KMS-11 (cell line): ENCODE results near the gene CUL7.
"Not testable (repeated sequence)": the region's sequence is repeated elsewhere in the genome, so short reads cannot be mapped to it uniquely, and the experiment has no call there.

ENCODE experiments used
- H2AFZ ChIP-seq: fragments of 200-600 bp; sonication (generic); 2 replicates; pipeline ENCODE4 v1.6.1; 2016; ENCODE audit warnings: antibody characterized with exemption, mixed run types, low read depth
- H3K27ac ChIP-seq: fragments of 200-600 bp; sonication (generic); 2 replicates; pipeline ENCODE4 v1.6.1; 2016; ENCODE audit warnings: mild to moderate bottlenecking, mixed run types
- H3K27me3 ChIP-seq: fragments of 200-600 bp; sonication (generic); 2 replicates; pipeline ENCODE4 v1.6.1; 2017; ENCODE audit warnings: mild to moderate bottlenecking, low read depth, mixed run types, moderate library complexity; ENCODE audit not compliant: insufficient read depth
- H3K36me3 ChIP-seq: fragments of 200-600 bp; sonication (generic); 2 replicates; pipeline ENCODE4 v1.6.1; 2017; ENCODE audit warnings: mild to moderate bottlenecking, mixed run types; ENCODE audit not compliant: insufficient read depth
- H3K4me1 ChIP-seq: fragments of 200-600 bp; sonication (generic); 2 replicates; pipeline ENCODE4 v1.6.1; 2016; ENCODE audit warnings: mild to moderate bottlenecking, low read depth, mixed run types; ENCODE audit not compliant: poor library complexity, severe bottlenecking
- H3K4me2 ChIP-seq: fragments of 200-600 bp; sonication (generic); 2 replicates; pipeline ENCODE4 v1.7.0; 2016; ENCODE audit warnings: mild to moderate bottlenecking, mixed run types
- H3K4me3 ChIP-seq: fragments of 200-600 bp; sonication (generic); IDR thresholded peaks from 2 replicates; pipeline ENCODE4 v1.6.1; 2017; ENCODE audit warnings: low read depth, low read length, mixed read lengths; ENCODE audit not compliant: insufficient read depth
- H3K79me2 ChIP-seq: fragments of 200-600 bp; sonication (generic); 2 replicates; pipeline ENCODE4 v1.6.1; 2016; ENCODE audit warnings: low read depth, mixed run types; ENCODE audit not compliant: insufficient read depth
- H3K9ac ChIP-seq: fragments of 200-600 bp; sonication (generic); 2 replicates; pipeline ENCODE4 v1.6.1; 2016; ENCODE audit warnings: mild to moderate bottlenecking, mixed run types
- H4K20me1 ChIP-seq: fragments of 200-600 bp; sonication (generic); 2 replicates; pipeline ENCODE4 v1.6.1; 2016; ENCODE audit warnings: mild to moderate bottlenecking, mixed run types; ENCODE audit not compliant: insufficient read depth
- CTCF ChIP-seq: fragments of 200-600 bp; sonication (generic); conservative IDR thresholded peaks from 2 replicates; pipeline ENCODE4 v1.6.1; 2017; ENCODE audit warnings: low read depth, mild to moderate bottlenecking, antibody characterized with exemption, low read length, moderate library complexity, mixed read lengths

The CUL7 gene

DNA sequence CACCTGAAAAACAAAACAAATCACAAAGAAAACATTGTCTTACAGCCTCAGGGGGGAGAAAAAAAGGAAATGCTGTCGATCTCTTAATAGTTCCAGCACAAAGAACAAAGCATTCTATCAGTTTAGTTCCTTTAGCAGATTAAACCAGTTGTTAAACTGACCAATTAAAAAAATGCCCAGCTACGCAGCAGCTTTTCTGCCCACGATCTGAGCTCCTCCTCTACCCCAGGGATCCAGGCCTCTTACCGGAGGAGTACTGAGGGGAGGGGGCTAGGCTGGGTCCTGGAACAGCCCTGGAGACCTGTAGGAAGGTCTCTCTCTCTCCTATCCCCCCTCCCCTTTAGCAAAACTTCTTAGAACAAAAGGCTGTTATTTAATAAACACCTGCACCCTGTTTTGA lies 35.8 kb upstream of the CUL7 start:
- Histone ChIP-seq H3K79me2 (no peaks in the 10 kb centered on the region), H4K20me1 (no peaks in the 10 kb centered on the region), H3K4me1 (no peaks in the 10 kb centered on the region), H3K9ac (no peak overlapping the region), H3K27ac (no peak overlapping the region), H3K27me3 (no peaks in the 10 kb centered on the region), H3K36me3 (no peaks in the 10 kb centered on the region), H3K4me2 (no peak overlapping the region), H3K4me3 (no peak overlapping the region), H2AFZ (no peak overlapping the region)
- TF ChIP-seq CTCF, result no peak

DNA sequence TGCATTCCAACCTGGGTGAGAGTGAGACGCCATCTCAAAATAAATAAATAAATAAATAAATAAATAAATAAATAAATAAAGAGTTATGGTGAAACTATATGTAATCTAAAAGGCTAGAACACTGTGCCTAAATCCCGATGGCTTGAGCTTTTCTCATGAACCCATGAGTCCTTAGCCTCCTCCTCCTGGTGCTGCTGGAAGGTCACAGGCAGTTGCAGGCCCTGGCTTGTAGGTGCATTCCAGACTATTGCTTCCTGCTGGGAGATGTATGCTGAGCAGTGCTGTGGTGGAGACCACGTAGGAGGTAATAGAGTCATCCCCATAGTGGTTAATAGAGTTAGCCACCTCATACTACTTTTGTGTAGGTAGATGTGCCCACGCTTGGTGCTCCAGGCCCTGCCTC lies 35.0 kb upstream of the CUL7 start:
- no peaks in the 10 kb centered on the region for H3K79me2 ChIP-seq
- no peak overlapping the region for H3K27ac ChIP-seq
- H2AFZ ChIP-seq, result no peak overlapping the region
- no peaks in the 10 kb centered on the region for H3K4me1 ChIP-seq
- H3K27me3 ChIP-seq, result no peaks in the 10 kb centered on the region
- TF ChIP-seq CTCF, result no peak
- no peaks in the 10 kb centered on the region for H4K20me1 ChIP-seq
- H3K4me3 ChIP-seq, result no peak overlapping the region
- H3K36me3 ChIP-seq, result no peaks in the 10 kb centered on the region
- H3K9ac ChIP-seq, result no peak overlapping the region
- no peak overlapping the region for H3K4me2 ChIP-seq

DNA sequence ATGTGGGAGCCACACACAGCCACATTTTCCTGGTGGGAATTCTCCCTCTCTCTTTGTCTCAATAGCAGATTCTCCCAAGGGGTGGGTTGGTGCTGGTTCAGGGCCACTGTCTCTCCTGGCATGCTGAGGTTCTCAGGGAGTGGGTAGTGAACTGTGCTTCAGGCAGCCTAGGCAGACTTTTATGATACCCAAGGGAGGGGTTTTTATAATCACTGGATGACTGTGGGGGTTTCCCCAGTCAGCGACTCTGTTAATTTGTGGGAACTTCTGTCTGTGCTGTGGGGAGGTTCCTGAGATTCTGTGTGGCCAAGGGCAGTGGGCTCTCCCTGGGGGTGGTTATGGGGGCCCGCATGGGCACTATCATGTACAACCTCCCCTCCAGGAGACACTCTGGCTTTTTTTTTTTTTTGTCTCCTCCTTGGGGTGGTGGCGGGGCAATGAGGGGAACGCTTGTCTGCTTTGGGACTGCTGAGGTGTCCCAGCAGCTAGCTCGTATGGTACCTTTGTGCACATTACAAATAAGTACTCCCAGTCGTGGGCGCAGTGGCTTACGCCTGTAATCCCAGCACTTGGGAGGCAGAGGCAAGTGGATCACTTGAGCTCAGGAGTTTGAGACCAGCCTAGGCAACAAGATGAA lies 32.5 kb upstream of the CUL7 start:
- Histone ChIP-seq H3K36me3 (no peaks in the 10 kb centered on the region), H4K20me1 (no peaks in the 10 kb centered on the region), H3K9ac (no peak overlapping the region), H3K27me3 (no peaks in the 10 kb centered on the region), H3K79me2 (no peaks in the 10 kb centered on the region), H3K4me1 (no peaks in the 10 kb centered on the region), H3K4me3 (no peak overlapping the region), H3K27ac (no peak overlapping the region), H3K4me2 (no peak overlapping the region), H2AFZ (no peak overlapping the region)
- no peak for TF ChIP-seq CTCF

DNA sequence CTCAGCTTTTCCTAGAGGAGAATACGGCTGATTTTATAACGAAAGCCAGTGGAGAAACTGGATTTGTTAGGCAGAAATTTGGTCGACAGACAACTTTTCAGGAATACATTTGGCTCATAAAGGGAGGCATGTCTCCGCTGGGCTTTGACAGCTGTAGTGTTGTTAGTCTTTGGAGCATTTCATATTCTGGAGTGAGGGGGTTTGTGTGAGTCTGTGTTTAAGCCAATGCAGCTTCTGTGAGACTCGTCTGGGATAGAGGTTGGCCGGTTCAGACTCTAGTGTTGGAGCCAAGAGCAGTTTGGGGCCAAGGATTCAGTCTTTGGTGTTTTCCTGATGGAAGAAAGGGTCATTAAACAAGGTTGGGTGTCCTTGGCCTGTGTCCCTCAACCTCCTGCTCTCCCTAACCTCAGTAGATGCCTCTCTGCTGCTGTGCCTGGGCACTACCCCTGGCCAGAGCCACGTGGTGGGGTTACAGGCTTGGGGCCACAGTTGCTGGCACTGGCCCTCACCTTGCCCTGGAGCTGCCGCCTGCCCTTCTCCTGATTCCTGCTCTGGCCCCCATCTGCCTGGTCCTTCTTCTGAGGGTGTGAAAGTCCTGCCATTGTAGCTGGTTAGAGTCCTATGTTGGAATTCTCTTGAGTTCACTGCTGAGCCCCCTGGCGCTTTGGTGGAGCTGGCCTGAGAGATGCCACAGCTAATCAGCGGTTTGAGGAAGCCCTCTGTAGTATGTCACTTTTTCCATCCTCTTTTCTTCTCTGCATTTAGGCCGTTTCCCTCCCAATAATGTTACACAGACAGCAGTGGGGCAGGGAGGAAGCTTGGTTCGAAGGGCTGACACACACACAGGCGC lies 29.4 kb upstream of the CUL7 start:
- no peaks in the 10 kb centered on the region for H4K20me1 ChIP-seq
- H3K79me2 ChIP-seq, result no peaks in the 10 kb centered on the region
- H3K4me1 ChIP-seq, result no peaks in the 10 kb centered on the region
- no peak overlapping the region for H3K4me2 ChIP-seq
- no peak for TF ChIP-seq CTCF
- no peaks in the 10 kb centered on the region for H3K27me3 ChIP-seq
- H3K36me3 ChIP-seq, result no peaks in the 10 kb centered on the region
- no peak overlapping the region for H3K9ac ChIP-seq
- no peak overlapping the region for H3K4me3 ChIP-seq
- H3K27ac ChIP-seq, result no peak overlapping the region
- H2AFZ ChIP-seq, result no peak overlapping the region

- not testable (repeated sequence) for H3K36me3 ChIP-seq, H3K4me1 ChIP-seq, H3K79me2 ChIP-seq, H2AFZ ChIP-seq, H3K27me3 ChIP-seq, H4K20me1 ChIP-seq, H3K4me2 ChIP-seq, H3K4me3 ChIP-seq, H3K9ac ChIP-seq, H3K27ac ChIP-seq
Measured at GRCh38 chr6:43081922-43082321, 28.3 kb upstream of the CUL7 start.
